K562 (cell line): ENCODE results near the gene ZFP64. TPM values are rescaled to one million over a fixed set of nuclear protein-coding genes. Genes with fewer than 3 reads are reported as not detected.
A peak's percentile ranks its signal among the peaks of the same experiment; 100 is the strongest.

Experiments
- ATAC-seq: fragments of 200-7000 bp; cut with Tn5 transposase; 3 replicates; pipeline ENCODE4 v1.9.1; 2020; ENCODE audit warnings: moderate library complexity
- BruUV-seq: library from RNA; stranded (reverse); fragments of 400-500 nt; replicated peaks from 2 replicates; lab custom pipeline; 2021; lab: Mats Ljungman, UMichigan
- CTCF ChIA-PET: fragments of 300-600 bp; formaldehyde crosslinking; extraction: SDS; loops from one replicate; lab custom pipeline; 2021; ENCODE audit warnings: low intra/inter-chr PET ratio; lab: Yijun Ruan, JAX
- POLR2A ChIA-PET: fragments of 300-600, 350-650 bp; sonication (Branson Sonifier 250); formaldehyde crosslinking; extraction: SDS; loops from one replicate; lab custom pipeline; 2021; ENCODE audit warnings: antibody characterized with exemption, inconsistent platforms; lab: Yijun Ruan, JAX
- DNase-seq, 4 experiments: peaks; one replicate each; pipeline versions ENCODE4 v3.0.0 to v3.0.0-alpha.2; 2011 to 2018; ENCODE audit warnings: low spot score in 3 of 4, mixed read lengths in 3 of 4; ENCODE audit errors: extremely low read depth in 1 of 4
- FAIRE-seq: peaks from 2 replicates; lab custom pipeline; 2011; peaks lifted over from hg19 to GRCh38; lab: Jason Lieb, UNC
- H2AFZ ChIP-seq: 2 replicates; pipeline ENCODE4 v1.6.0; 2011; ENCODE audit warnings: low read depth, low read length, control low read depth, inconsistent platforms
- H3K27ac ChIP-seq: fragments of 200-600 bp; 3 replicates; pipeline ENCODE4 v1.8.0; 2011; ENCODE audit warnings: low read depth, mild to moderate bottlenecking, control low read depth, inconsistent platforms, low read length, moderate library complexity, mixed read lengths; ENCODE audit errors: extremely low read depth
- H3K27me3 ChIP-seq, 2 experiments: fragments of 300-600 bp in 1 of 2; 2 replicates in 1 of 2; 3 replicates in 1 of 2; pipeline versions ENCODE4 v1.6.0 to v1.8.0; 2011; ENCODE audit warnings: inconsistent platforms in 2 of 2, low read length in 2 of 2, mild to moderate bottlenecking in 1 of 2, mixed read lengths in 1 of 2, moderate library complexity in 1 of 2; ENCODE audit not compliant: control insufficient read depth in 2 of 2, insufficient read depth in 2 of 2
- H3K36me3 ChIP-seq: fragments of 300-600 bp; 3 replicates; pipeline ENCODE4 v1.8.0; 2011; ENCODE audit warnings: mild to moderate bottlenecking, low read length, inconsistent platforms; ENCODE audit not compliant: control insufficient read depth, insufficient read depth
- H3K4me1 ChIP-seq, 2 experiments: fragments of 200-600 bp in 1 of 2; replicated peaks in 1 of 2; 2 replicates in 1 of 2; 3 replicates in 1 of 2; pipeline versions ENCODE4 v1.5.1 to v1.8.0; 2011; ENCODE audit warnings: inconsistent platforms in 2 of 2, low read length in 2 of 2, mild to moderate bottlenecking in 1 of 2, mixed read lengths in 1 of 2, moderate library complexity in 1 of 2; ENCODE audit not compliant: control insufficient read depth in 2 of 2, insufficient read depth in 2 of 2
- H3K4me2 ChIP-seq: 2 replicates; pipeline ENCODE4 v1.6.1; 2011; ENCODE audit warnings: low read length, control low read depth, inconsistent platforms, mixed read lengths; ENCODE audit not compliant: insufficient read depth
- H3K4me3 ChIP-seq: fragments of 200-600 bp; sonication (generic), shearing (Covaris generic); 2 replicates; pipeline ENCODE4 v1.5.1; 2016; ENCODE audit warnings: control low read depth, inconsistent platforms
- H3K79me2 ChIP-seq: fragments of 200-600 bp; 3 replicates; pipeline ENCODE4 v1.8.0; 2011; ENCODE audit warnings: low read length, inconsistent platforms; ENCODE audit not compliant: control insufficient read depth, insufficient read depth
- H3K9ac ChIP-seq, 2 experiments: 2 replicates each; pipeline versions ENCODE4 v1.6.0 to v1.6.1; 2011; ENCODE audit warnings: low read depth in 2 of 2, low read length in 2 of 2, control low read depth in 1 of 2, inconsistent platforms in 1 of 2, mild to moderate bottlenecking in 1 of 2, mixed read lengths in 1 of 2; ENCODE audit not compliant: insufficient read depth in 1 of 2
- H3K9me1 ChIP-seq: one replicate; pipeline ENCODE4 v1.6.0; 2011; ENCODE audit warnings: inconsistent platforms, mild to moderate bottlenecking, low read length, moderate library complexity; ENCODE audit not compliant: control insufficient read depth, insufficient read depth
- H3K9me3 ChIP-seq: replicated peaks from 2 replicates; pipeline ENCODE4 v1.5.1; 2011; ENCODE audit warnings: low read depth, low read length, inconsistent platforms; ENCODE audit not compliant: control insufficient read depth, insufficient read depth
- H4K20me1 ChIP-seq: replicated peaks from 2 replicates; pipeline ENCODE4 v1.6.1; 2011; ENCODE audit warnings: low read length, inconsistent platforms, mixed read lengths; ENCODE audit not compliant: control insufficient read depth, insufficient read depth
- CEBPG ChIP-seq, 3 experiments: fragments of 200-800 bp in 1 of 3; sonication (Bioruptor generic) in 1 of 3; sonication (generic) in 1 of 3; formaldehyde crosslinking in 1 of 3; IDR thresholded peaks in 2 of 3; conservative IDR thresholded peaks in 1 of 3; 2 replicates each; pipeline versions ENCODE4 v1.6.1 to v1.8.0; 2016 to 2022; ENCODE audit warnings: missing compliant biosample characterization in 2 of 3, missing genetic modification characterization in 2 of 3, mild to moderate bottlenecking in 1 of 3, missing genetic modification reagents in 1 of 3
- CTBP1 ChIP-seq: fragments of 450-650 bp; IDR thresholded peaks from 2 replicates; pipeline ENCODE4 v1.6.1; 2016; ENCODE audit warnings: borderline replicate concordance
- HMGN3 ChIP-seq: IDR thresholded peaks from 2 replicates; pipeline ENCODE4 v1.6.1; 2011; ENCODE audit warnings: borderline replicate concordance, low read depth, mild to moderate bottlenecking, mixed read lengths, low read length; ENCODE audit not compliant: insufficient read length; ENCODE audit errors: extremely low read depth
- KHSRP ChIP-seq: fragments of 450-650 bp; IDR thresholded peaks from 2 replicates; pipeline ENCODE4 v1.6.1; 2017
- MYC ChIP-seq, 2 experiments: fragments of 250-450 bp in 1 of 2; sonication (Bioruptor Pico) in 1 of 2; IDR thresholded peaks; 2 replicates each; pipeline versions ENCODE4 v1.5.1 to v1.6.1; 2012 to 2021; ENCODE audit warnings: low read depth in 2 of 2, borderline replicate concordance in 1 of 2, improper control_type of control experiment in 1 of 2, low read length in 1 of 2, mild to moderate bottlenecking in 1 of 2, moderate library complexity in 1 of 2
- ZFP1 ChIP-seq: fragments of 450-650 bp; formaldehyde crosslinking; IDR thresholded peaks from 2 replicates; pipeline ENCODE4 v1.4.0; 2020; ENCODE audit warnings: mild to moderate bottlenecking, mixed read lengths
- ZFX ChIP-seq: sonication (generic); formaldehyde crosslinking; IDR thresholded peaks from 2 replicates; pipeline ENCODE4 v1.8.0; 2022; ENCODE audit warnings: mild to moderate bottlenecking, missing genetic modification reagents, moderate library complexity
- ZNF785 ChIP-seq: fragments of 250-450 bp; sonication (Bioruptor Pico); IDR thresholded peaks from 2 replicates; pipeline ENCODE4 v1.4.0; 2020; ENCODE audit warnings: mild to moderate bottlenecking
- WGBS: fragments of 100-300 bp; shearing (Covaris generic); methylation state at CpG from one replicate; pipeline ENCODE4 v1.1.6; 2016; ENCODE audit warnings: low coverage, mixed read lengths; ENCODE audit not compliant: insufficient coverage; ENCODE audit errors: missing lambda C conversion rate; 5-methylcytosine and 5-hydroxymethylcytosine counted together
- in situ Hi-C: fragments of 300-500 bp; cut with MboI; formaldehyde crosslinking; loops from 4 replicates; pipeline ENCODE4 v1.15.0; 2018; ENCODE audit warnings: inconsistent platforms, mixed read lengths
- intact Hi-C: fragments of 100-400 bp; cut with micrococcal nuclease; formaldehyde crosslinking; loops from 2 replicates; pipeline ENCODE4 v1.14.2; 2022
- polyA plus RNA-seq, 8 experiments: library from polyadenylated mRNA; depleted of rRNA in 4 of 8; stranded (reverse) in 5 of 8; unstranded in 3 of 8; fragments of >200 nt; fragmentation: Nextera tagmentation in 2 of 8; fragmentation: Illumina TruSeq in 1 of 8; extraction: Ambion mirVana in 2 of 8; extraction: Trizol in 1 of 8; gene quantifications; 2 replicates each; pipeline versions ENCODE4 v1.2.1 to v1.2.3, GENCODE V29; 2011 to 2014; ENCODE audit warnings: inconsistent platforms in 1 of 8, missing spikeins in 1 of 8
- total RNA-seq, 7 experiments: library from RNA; depleted of rRNA in 6 of 7; stranded (reverse); fragments of >200 nt in 6 of 7; fragmentation: Illumina TruSeq in 2 of 7; extraction: Trizol in 2 of 7; gene quantifications; 2 replicates each; pipeline versions ENCODE4 v1.2.1 to v1.2.3, GENCODE V29; 2011 to 2021; ENCODE audit warnings: low replicate concordance in 1 of 7
- TF ChIP-seq, protein P1 (sequence below): sonication (generic); formaldehyde crosslinking; IDR thresholded peaks from 2 replicates; pipeline ENCODE4 v1.8.0; 2022; ENCODE audit warnings: missing genetic modification reagents, mild to moderate bottlenecking, borderline replicate concordance
- TF ChIP-seq, protein P2 (sequence below): fragments of 250-450 bp; sonication (Bioruptor Pico); IDR thresholded peaks from 2 replicates; pipeline ENCODE4 v1.8.0; 2022; ENCODE audit warnings: moderate library complexity, mild to moderate bottlenecking, inconsistent platforms
- TF ChIP-seq, protein P3 (sequence below): fragments of 450-650 bp; formaldehyde crosslinking; IDR thresholded peaks from 2 replicates; pipeline ENCODE4 v1.4.0; 2022; ENCODE audit warnings: mild to moderate bottlenecking, moderate library complexity
- TF ChIP-seq, protein P4 (sequence below): fragments of 200-400 bp; formaldehyde crosslinking; IDR thresholded peaks from 2 replicates; pipeline ENCODE4 v1.6.1; 2017; ENCODE audit warnings: mild to moderate bottlenecking, low read depth, low read length, moderate library complexity

The ZFP64 gene
- total and polyA plus RNA-seq, 9 of the 15 experiments (the other 6 are each of a cell fraction or from before 2014, with no cell fraction given), result 1.4 to 13.4 (median 7.0) TPM

DNA sequence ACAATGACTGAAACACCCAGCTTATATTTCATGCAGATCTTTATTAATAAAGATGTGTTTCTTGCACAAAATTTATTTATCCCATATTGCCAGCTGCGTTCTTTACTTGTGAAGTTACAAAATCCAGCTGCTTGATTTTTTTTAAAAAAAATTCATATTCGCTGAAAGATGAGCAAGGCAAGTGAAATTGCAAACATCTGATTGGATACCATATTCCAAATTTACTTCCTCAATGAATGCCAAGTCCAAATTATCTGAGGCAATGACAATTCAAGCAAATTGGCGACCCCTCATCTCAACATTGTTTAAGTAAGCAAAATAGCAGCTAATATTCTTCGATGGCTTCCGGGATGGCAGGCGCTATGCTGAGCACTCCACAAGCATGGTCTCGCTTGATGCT, 37.7 kb downstream of the ZFP64 start:
- Histone ChIP-seq H3K9me1 (no peaks in the 10 kb centered on the region), H4K20me1 (no peaks in the 10 kb centered on the region), H3K36me3 (peaks cover 26% of the 10 kb centered on the region), H2AFZ (no peak overlapping the region), H3K4me3 (no peak overlapping the region), H3K27ac (no peak overlapping the region), H3K9me3 (no peaks in the 10 kb centered on the region), H3K4me2 (no peak overlapping the region), H3K27me3 (no peaks in the 10 kb centered on the region), H3K9ac (no peak overlapping the region), H3K4me1 (no peaks in the 10 kb centered on the region), H3K79me2 (no peaks in the 10 kb centered on the region)
- DNase-seq, result peak in 1 of 4 experiments; percentile 3
- WGBS, result 89% methylated on average over 7 of the region's 7 CpGs
- POLR2A ChIA-PET, result no interaction called here
- intact Hi-C loops (no loop called here), in situ Hi-C loops (no loop called here)
- CTCF ChIA-PET, result no interaction called here
- BruUV-seq, result no TSS peak
- FAIRE-seq, result no peak
- no peak for ATAC-seq
- no peak for TF ChIP-seq ZFP1 (CRISPR knock-in tag)
- no peak for TF ChIP-seq ZFX (CRISPR knock-in tag)
- no peak for TF ChIP-seq MYC (IDR thresholded peaks at IDR 0.05; ENCODE audit: low read depth, low read length)
- no peak for TF ChIP-seq MYC (CRISPR knock-in tag; IDR thresholded peaks at IDR 0.05; ENCODE audit: borderline replicate concordance, low read depth)
- TF ChIP-seq, protein P1, sequence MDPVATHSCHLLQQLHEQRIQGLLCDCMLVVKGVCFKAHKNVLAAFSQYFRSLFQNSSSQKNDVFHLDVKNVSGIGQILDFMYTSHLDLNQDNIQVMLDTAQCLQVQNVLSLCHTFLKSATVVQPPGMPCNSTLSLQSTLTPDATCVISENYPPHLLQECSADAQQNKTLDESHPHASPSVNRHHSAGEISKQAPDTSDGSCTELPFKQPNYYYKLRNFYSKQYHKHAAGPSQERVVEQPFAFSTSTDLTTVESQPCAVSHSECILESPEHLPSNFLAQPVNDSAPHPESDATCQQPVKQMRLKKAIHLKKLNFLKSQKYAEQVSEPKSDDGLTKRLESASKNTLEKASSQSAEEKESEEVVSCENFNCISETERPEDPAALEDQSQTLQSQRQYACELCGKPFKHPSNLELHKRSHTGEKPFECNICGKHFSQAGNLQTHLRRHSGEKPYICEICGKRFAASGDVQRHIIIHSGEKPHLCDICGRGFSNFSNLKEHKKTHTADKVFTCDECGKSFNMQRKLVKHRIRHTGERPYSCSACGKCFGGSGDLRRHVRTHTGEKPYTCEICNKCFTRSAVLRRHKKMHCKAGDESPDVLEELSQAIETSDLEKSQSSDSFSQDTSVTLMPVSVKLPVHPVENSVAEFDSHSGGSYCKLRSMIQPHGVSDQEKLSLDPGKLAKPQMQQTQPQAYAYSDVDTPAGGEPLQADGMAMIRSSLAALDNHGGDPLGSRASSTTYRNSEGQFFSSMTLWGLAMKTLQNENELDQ, result no peak
- TF ChIP-seq, protein P2, sequence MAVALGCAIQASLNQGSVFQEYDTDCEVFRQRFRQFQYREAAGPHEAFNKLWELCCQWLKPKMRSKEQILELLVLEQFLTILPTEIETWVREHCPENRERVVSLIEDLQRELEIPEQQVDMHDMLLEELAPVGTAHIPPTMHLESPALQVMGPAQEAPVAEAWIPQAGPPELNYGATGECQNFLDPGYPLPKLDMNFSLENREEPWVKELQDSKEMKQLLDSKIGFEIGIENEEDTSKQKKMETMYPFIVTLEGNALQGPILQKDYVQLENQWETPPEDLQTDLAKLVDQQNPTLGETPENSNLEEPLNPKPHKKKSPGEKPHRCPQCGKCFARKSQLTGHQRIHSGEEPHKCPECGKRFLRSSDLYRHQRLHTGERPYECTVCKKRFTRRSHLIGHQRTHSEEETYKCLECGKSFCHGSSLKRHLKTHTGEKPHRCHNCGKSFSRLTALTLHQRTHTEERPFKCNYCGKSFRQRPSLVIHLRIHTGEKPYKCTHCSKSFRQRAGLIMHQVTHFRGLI (CRISPR knock-in tag), result no peak
- TF ChIP-seq, protein P3, sequence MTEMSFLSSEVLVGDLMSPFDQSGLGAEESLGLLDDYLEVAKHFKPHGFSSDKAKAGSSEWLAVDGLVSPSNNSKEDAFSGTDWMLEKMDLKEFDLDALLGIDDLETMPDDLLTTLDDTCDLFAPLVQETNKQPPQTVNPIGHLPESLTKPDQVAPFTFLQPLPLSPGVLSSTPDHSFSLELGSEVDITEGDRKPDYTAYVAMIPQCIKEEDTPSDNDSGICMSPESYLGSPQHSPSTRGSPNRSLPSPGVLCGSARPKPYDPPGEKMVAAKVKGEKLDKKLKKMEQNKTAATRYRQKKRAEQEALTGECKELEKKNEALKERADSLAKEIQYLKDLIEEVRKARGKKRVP (CRISPR knock-in tag), result no peak
- TF ChIP-seq ZNF785 (CRISPR knock-in tag), result no peak
- no peak for TF ChIP-seq CEBPG (CRISPR knock-in tag; IDR thresholded peaks at IDR 0.05)
- no peak for TF ChIP-seq CEBPG (tag; conservative IDR thresholded peaks at IDR 0.05 in 1 of 2, IDR thresholded peaks at IDR 0.05 in 1 of 2)
- TF ChIP-seq, protein P4, sequence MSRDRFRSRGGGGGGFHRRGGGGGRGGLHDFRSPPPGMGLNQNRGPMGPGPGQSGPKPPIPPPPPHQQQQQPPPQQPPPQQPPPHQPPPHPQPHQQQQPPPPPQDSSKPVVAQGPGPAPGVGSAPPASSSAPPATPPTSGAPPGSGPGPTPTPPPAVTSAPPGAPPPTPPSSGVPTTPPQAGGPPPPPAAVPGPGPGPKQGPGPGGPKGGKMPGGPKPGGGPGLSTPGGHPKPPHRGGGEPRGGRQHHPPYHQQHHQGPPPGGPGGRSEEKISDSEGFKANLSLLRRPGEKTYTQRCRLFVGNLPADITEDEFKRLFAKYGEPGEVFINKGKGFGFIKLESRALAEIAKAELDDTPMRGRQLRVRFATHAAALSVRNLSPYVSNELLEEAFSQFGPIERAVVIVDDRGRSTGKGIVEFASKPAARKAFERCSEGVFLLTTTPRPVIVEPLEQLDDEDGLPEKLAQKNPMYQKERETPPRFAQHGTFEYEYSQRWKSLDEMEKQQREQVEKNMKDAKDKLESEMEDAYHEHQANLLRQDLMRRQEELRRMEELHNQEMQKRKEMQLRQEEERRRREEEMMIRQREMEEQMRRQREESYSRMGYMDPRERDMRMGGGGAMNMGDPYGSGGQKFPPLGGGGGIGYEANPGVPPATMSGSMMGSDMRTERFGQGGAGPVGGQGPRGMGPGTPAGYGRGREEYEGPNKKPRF, result no peak
- TF ChIP-seq CTBP1, result no peak
- no peak for TF ChIP-seq KHSRP
- no peak for TF ChIP-seq HMGN3
